ENCODE results near the gene CXCL16. TPM values are rescaled to one million over a fixed set of nuclear protein-coding genes. Genes with fewer than 3 reads are reported as not detected.
A peak's percentile ranks its signal among the peaks of the same experiment; 100 is the strongest.

The CXCL16 gene
- total RNA-seq, 6 experiments from 2014 or later: 13.3 to 69.6 (median 31.3) TPM

GRCh38 chr17:4740025-4740351 is 260 bp upstream of the CXCL16 start:
- Histone ChIP-seq H3K27ac (peak overlapping the region; percentile 64 to 87 (median 74)), H3K4me3 (peak overlapping the region; percentile 73 to 94 (median 90)), H3K4me1 (peaks cover 0 to 4% (median 0%) of the 10 kb centered on the region in 4 donors), H3K27me3 (no peaks in the 10 kb centered on the region), H3K36me3 (no peaks in the 10 kb centered on the region), H3K9me3 (no peaks in the 10 kb centered on the region)
- intact Hi-C loops (cut with DNase I): no loop called here
- no peak for ATAC-seq
- TF ChIP-seq, protein P1, sequence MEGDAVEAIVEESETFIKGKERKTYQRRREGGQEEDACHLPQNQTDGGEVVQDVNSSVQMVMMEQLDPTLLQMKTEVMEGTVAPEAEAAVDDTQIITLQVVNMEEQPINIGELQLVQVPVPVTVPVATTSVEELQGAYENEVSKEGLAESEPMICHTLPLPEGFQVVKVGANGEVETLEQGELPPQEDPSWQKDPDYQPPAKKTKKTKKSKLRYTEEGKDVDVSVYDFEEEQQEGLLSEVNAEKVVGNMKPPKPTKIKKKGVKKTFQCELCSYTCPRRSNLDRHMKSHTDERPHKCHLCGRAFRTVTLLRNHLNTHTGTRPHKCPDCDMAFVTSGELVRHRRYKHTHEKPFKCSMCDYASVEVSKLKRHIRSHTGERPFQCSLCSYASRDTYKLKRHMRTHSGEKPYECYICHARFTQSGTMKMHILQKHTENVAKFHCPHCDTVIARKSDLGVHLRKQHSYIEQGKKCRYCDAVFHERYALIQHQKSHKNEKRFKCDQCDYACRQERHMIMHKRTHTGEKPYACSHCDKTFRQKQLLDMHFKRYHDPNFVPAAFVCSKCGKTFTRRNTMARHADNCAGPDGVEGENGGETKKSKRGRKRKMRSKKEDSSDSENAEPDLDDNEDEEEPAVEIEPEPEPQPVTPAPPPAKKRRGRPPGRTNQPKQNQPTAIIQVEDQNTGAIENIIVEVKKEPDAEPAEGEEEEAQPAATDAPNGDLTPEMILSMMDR (IDR thresholded peaks at IDR 0.05): no peak
- no peak for TF ChIP-seq POLR2A (IDR thresholded peaks at IDR 0.05)
- no peak for DNase-seq
- 23% methylated on average over 4 of the region's 13 CpGs for WGBS (ENCODE audit: insufficient coverage, low coverage, low lambda C conversion rate, missing lambda C conversion rate)

DNA sequence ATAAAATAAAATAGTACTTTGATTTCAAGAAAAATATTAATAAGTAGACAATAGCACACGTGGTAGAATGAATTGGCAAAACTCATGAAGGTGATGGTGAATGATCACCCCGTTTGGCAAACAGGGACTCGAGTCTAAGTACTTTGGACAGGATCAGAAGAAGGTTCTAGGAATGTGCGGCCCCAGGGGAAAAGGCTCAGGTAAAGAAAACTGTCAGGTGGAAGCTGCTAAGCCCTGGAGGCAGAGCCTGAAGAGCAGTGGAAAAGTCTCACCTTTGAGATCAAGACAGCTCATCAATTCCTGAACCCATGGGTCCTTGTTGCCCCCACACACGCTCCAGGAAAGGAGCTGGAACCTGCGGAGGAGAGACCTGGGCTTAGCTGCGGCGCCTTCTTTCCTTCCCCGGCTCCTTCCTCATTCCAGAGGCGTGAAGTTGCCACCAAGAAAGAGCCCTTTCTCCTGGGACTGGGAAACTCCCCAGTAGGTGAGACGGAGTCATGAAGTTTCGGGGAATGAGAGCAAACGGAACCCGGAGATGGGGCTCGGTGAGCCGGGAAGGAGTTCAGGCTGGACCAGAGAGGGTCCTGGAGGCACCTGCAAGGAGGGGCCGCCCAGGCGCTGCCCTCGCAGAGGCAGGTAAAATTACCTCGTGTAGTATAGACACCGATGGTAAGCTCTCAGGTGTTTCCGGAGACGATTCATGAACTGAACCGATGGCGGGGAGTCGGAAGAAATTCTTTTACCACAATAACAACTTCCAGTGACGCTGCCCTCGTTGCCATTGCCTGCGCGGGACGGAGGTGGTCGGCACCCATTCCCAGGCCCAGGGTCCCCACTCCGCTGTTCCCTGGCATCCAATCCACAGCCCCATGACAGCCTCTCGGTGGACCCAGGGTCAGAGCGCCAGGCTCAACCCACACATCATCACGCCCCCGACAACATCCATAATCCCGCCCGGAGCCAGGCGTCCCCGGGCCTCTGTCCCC is 1.3 kb downstream of the CXCL16 start:
- H3K4me1 ChIP-seq: peaks cover 0 to 4% (median 0%) of the 10 kb centered on the region in 4 donors
- no peak for TF ChIP-seq POLR2A (IDR thresholded peaks at IDR 0.05)
- TF ChIP-seq, protein P1 (IDR thresholded peaks at IDR 0.05): no peak
- intact Hi-C loops (cut with DNase I): loop anchor here (10.0 kb wide), 1 partner anchor 46 kb away; the partner anchor contains the start of genes GLTPD2 (in 2 of the 2) and VMO1 (in 2 of the 2)
- ATAC-seq (peak in 2 of 4 donors; percentile 5 to 7), DNase-seq (no peak)
- H3K27ac ChIP-seq: peak overlapping the region; percentile 64 to 87 (median 74)
- no peaks in the 10 kb centered on the region for H3K27me3 ChIP-seq
- WGBS (ENCODE audit: insufficient coverage, low coverage, low lambda C conversion rate, missing lambda C conversion rate): 32% methylated on average over 21 of the region's 41 CpGs
- no peaks in the 10 kb centered on the region for H3K36me3 ChIP-seq
- H3K4me3 ChIP-seq: peak overlapping the region; percentile 73 to 94 (median 90)
- no peaks in the 10 kb centered on the region for H3K9me3 ChIP-seq

- 37% methylated on average over 9 of the region's 9 CpGs for WGBS (ENCODE audit: insufficient coverage, low coverage, low lambda C conversion rate, missing lambda C conversion rate)
- H3K4me3 ChIP-seq: no peak overlapping the region
- no peaks in the 10 kb centered on the region for H3K27me3 ChIP-seq
- TF ChIP-seq POLR2A (IDR thresholded peaks at IDR 0.05): peak; percentile 33
- TF ChIP-seq, protein P1 (IDR thresholded peaks at IDR 0.05): no peak
- H3K36me3 ChIP-seq: no peaks in the 10 kb centered on the region
- DNase-seq (no peak), ATAC-seq (peak; percentile 8 to 34 (median 22))
- intact Hi-C loops (cut with DNase I): loop anchor here (10.0 kb wide), 1 partner anchor 49 kb away; the partner anchor contains the start of genes GLTPD2 (in 2 of the 2) and VMO1 (in 2 of the 2)
- no peaks in the 10 kb centered on the region for H3K9me3 ChIP-seq
- peak overlapping the region; percentile 22 to 73 (median 65) for H3K27ac ChIP-seq
- peaks cover 0 to 17% (median 0%) of the 10 kb centered on the region in 4 donors for H3K4me1 ChIP-seq
These were observed 3.7 kb downstream of the CXCL16 start for GRCh38 chr17:4735876-4736651.

GRCh38 chr17:4734857-4735475 is 4.8 kb downstream of the CXCL16 start:
- Histone ChIP-seq H3K4me1 (peaks cover 0 to 17% (median 0%) of the 10 kb centered on the region in 4 donors), H3K27ac (peak overlapping the region; percentile 22 to 73 (median 65)), H3K36me3 (no peaks in the 10 kb centered on the region), H3K27me3 (no peaks in the 10 kb centered on the region), H3K9me3 (no peaks in the 10 kb centered on the region), H3K4me3 (no peak overlapping the region)
- no peak for TF ChIP-seq POLR2A (IDR thresholded peaks at IDR 0.05)
- TF ChIP-seq, protein P1 (IDR thresholded peaks at IDR 0.05): no peak
- 66% methylated on average over 3 of the region's 8 CpGs for WGBS (ENCODE audit: insufficient coverage, low coverage, low lambda C conversion rate, missing lambda C conversion rate)
- ATAC-seq (no peak), DNase-seq (no peak)
- intact Hi-C loops (cut with DNase I): loop anchor here (10.0 kb wide), 1 partner anchor 50 kb away; the partner anchor contains the start of genes GLTPD2 (in 2 of the 2) and VMO1 (in 2 of the 2)

All from right lobe of liver (tissue), 6 donors.